ENCODE results near the gene KCTD14. TPM values are rescaled to one million over a fixed set of nuclear protein-coding genes. Genes with fewer than 3 reads are reported as not detected.

The KCTD14 gene
- total RNA-seq, 2 donors from 2014 or later = 0.59 to 3.6 TPM

- no peaks in the 10 kb centered on the region for H3K4me1 ChIP-seq
- DNase-seq (ENCODE audit: low spot score) = no peak
- H3K27ac ChIP-seq = no peak overlapping the region
- H3K27me3 ChIP-seq = no peaks in the 10 kb centered on the region
- no peak overlapping the region for H3K4me3 ChIP-seq
- no peaks in the 10 kb centered on the region for H3K9me3 ChIP-seq
- TF ChIP-seq CTCF (IDR thresholded peaks at IDR 0.05) = no peak
- H3K36me3 ChIP-seq = peaks cover 18% of the 10 kb centered on the region
Measured at GRCh38 chr11:78067704-78068103, 44.6 kb upstream of the KCTD14 start.

- DNase-seq (ENCODE audit: low spot score) = no peak
- Histone ChIP-seq H3K27me3 (no peaks in the 10 kb centered on the region), H3K9me3 (no peaks in the 10 kb centered on the region), H3K36me3 (peaks cover 13% of the 10 kb centered on the region), H3K4me1 (peaks cover 0 to 4% of the 10 kb centered on the region in 2 donors), H3K27ac (no peak overlapping the region), H3K4me3 (no peak overlapping the region)
- no peak for TF ChIP-seq CTCF (IDR thresholded peaks at IDR 0.05)
Measured at GRCh38 chr11:78066471-78066870, 43.4 kb upstream of the KCTD14 start.

- peaks cover 1% of the 10 kb centered on the region for H3K36me3 ChIP-seq
- no peak overlapping the region for H3K4me3 ChIP-seq
- peaks cover 0 to 10% of the 10 kb centered on the region in 2 donors for H3K4me1 ChIP-seq
- no peak for TF ChIP-seq CTCF (IDR thresholded peaks at IDR 0.05)
- no peaks in the 10 kb centered on the region for H3K27me3 ChIP-seq
- H3K27ac ChIP-seq = no peak overlapping the region
- no peak for DNase-seq (ENCODE audit: low spot score)
- no peaks in the 10 kb centered on the region for H3K9me3 ChIP-seq
Measured at GRCh38 chr11:78065203-78065602, 42.1 kb upstream of the KCTD14 start.

GRCh38 chr11:78063440-78064181 is 40.5 kb upstream of the KCTD14 start, which contains the start of gene THRSP:
TSS of gene THRSP (plus strand) at chr11:78063861. CDS start at chr11:78063882, 21 bp downstream.
- Histone ChIP-seq H3K9me3 (no peaks in the 10 kb centered on the region), H3K27ac (no peak within 1 kb of the TSS), H3K4me3 (no peak within 1 kb of the TSS), H3K36me3 (no peaks in the 10 kb centered on the region), H3K4me1 (peaks cover 0 to 10% of the 10 kb centered on the region in 2 donors), H3K27me3 (no peaks in the 10 kb centered on the region)
- no peak for TF ChIP-seq CTCF (IDR thresholded peaks at IDR 0.05)
- DNase-seq (ENCODE audit: low spot score) = no peak

- no peaks in the 10 kb centered on the region for H3K36me3 ChIP-seq
- H3K4me3 ChIP-seq = no peak overlapping the region
- H3K4me1 ChIP-seq = peaks cover 0 to 10% of the 10 kb centered on the region in 2 donors
- TF ChIP-seq CTCF (IDR thresholded peaks at IDR 0.05) = no peak
- DNase-seq (ENCODE audit: low spot score) = no peak
- H3K9me3 ChIP-seq = no peaks in the 10 kb centered on the region
- no peaks in the 10 kb centered on the region for H3K27me3 ChIP-seq
- H3K27ac ChIP-seq = no peak overlapping the region
Measured at GRCh38 chr11:78062671-78063070, 39.6 kb upstream of the KCTD14 start.

GRCh38 chr11:78061921-78062311 is 38.8 kb upstream of the KCTD14 start:
- Histone ChIP-seq H3K4me3 (no peak overlapping the region), H3K27ac (no peak overlapping the region), H3K9me3 (no peaks in the 10 kb centered on the region), H3K4me1 (peaks cover 0 to 10% of the 10 kb centered on the region in 2 donors), H3K27me3 (no peaks in the 10 kb centered on the region), H3K36me3 (no peaks in the 10 kb centered on the region)
- TF ChIP-seq CTCF (IDR thresholded peaks at IDR 0.05) = no peak
- no peak for DNase-seq (ENCODE audit: low spot score)

Data from right atrium auricular region (tissue), 2 donors.